Activated CD4-positive, alpha-beta T cell treated with anti-CD3 and anti-CD28 coated beads, Interleukin-2, amount 50 U/mL, for 1 hour (primary cell): ENCODE measurements around the gene OR7G3.

Experiments used
- DNase-seq: peaks from one replicate; pipeline ENCODE4 v3.0.0-alpha.2; 2020

OR7G3 gene

GRCh38 chr19:9126900-9127405 lies at the start of gene OR7G3:
Gene OR7G3 (minus strand): TSS chr19:9126950. CDS start chr19:9126950, 0 bp downstream.
- DNase-seq = no peak

GRCh38 chr19:9175326-9175725 lies 48.6 kb upstream of the OR7G3 start:
- DNase-seq = no peak

- no peak for DNase-seq
These were observed 44.7 kb upstream of the OR7G3 start for GRCh38 chr19:9171393-9171991.

- DNase-seq = no peak
These were observed 40.1 kb upstream of the OR7G3 start for GRCh38 chr19:9166846-9167245.

- no peak for DNase-seq
These were observed 38.5 kb upstream of the OR7G3 start for GRCh38 chr19:9165261-9165660.

- DNase-seq = no peak
These were observed 34.7 kb upstream of the OR7G3 start for GRCh38 chr19:9161427-9161826.

GRCh38 chr19:9159891-9160290 lies 33.1 kb upstream of the OR7G3 start:
- DNase-seq = no peak

- no peak for DNase-seq
These were observed 29.6 kb upstream of the OR7G3 start for GRCh38 chr19:9156304-9156703.

- DNase-seq = no peak
These were observed 28.8 kb upstream of the OR7G3 start for GRCh38 chr19:9155591-9155990.

- DNase-seq = no peak
These were observed 24.6 kb upstream of the OR7G3 start for GRCh38 chr19:9151367-9151766.

- DNase-seq = no peak
These were observed 23.9 kb upstream of the OR7G3 start for GRCh38 chr19:9150650-9151049.

GRCh38 chr19:9149997-9150396 lies 23.2 kb upstream of the OR7G3 start:
- no peak for DNase-seq

- DNase-seq = no peak
These were observed 21.9 kb upstream of the OR7G3 start for GRCh38 chr19:9148697-9149096.

- DNase-seq = no peak
These were observed 20.1 kb upstream of the OR7G3 start for GRCh38 chr19:9146882-9147281.

- no peak for DNase-seq
These were observed 18.2 kb upstream of the OR7G3 start for GRCh38 chr19:9144920-9145319.

- peak; percentile 88 for DNase-seq
These were observed 13.6 kb upstream of the OR7G3 start, which contains the start of gene ZNF317 for GRCh38 chr19:9140159-9140874. Gene ZNF317 (plus strand): TSS chr19:9140397. CDS start chr19:9156017, 15,620 bp downstream.

GRCh38 chr19:9139609-9140158 lies 12.9 kb upstream of the OR7G3 start:
- no peak for DNase-seq

GRCh38 chr19:9132422-9132821 lies 5.7 kb upstream of the OR7G3 start:
- no peak for DNase-seq

GRCh38 chr19:9130965-9131364 lies 4.2 kb upstream of the OR7G3 start:
- no peak for DNase-seq

GRCh38 chr19:9128171-9128570 lies 1.4 kb upstream of the OR7G3 start:
- DNase-seq = no peak

GRCh38 chr19:9116547-9116946 lies 10.2 kb downstream of the OR7G3 start:
- no peak for DNase-seq

GRCh38 chr19:9115307-9115813 lies 11.4 kb downstream of the OR7G3 start, which contains the start of gene OR7G1:
Gene OR7G1 (minus strand): TSS chr19:9115763. CDS start chr19:9115763, 0 bp downstream.
- DNase-seq = no peak

- DNase-seq = no peak
These were observed 16.8 kb downstream of the OR7G3 start for GRCh38 chr19:9109959-9110358.

- no peak for DNase-seq
These were observed 19.4 kb downstream of the OR7G3 start, which contains the start of gene OR7G2 for GRCh38 chr19:9107375-9107774. Gene OR7G2 (minus strand): TSS chr19:9107475. CDS start chr19:9103243, 4,232 bp downstream.
